Progenitor cell of endocrine pancreas (in vitro differentiated cells): ENCODE results near the gene KRT14. TPM values are rescaled to one million over a fixed set of nuclear protein-coding genes. Genes with fewer than 3 reads are reported as not detected.

Experiments
- DNase-seq: peaks from one replicate; pipeline ENCODE4 v3.0.0; 2021; ENCODE audit warnings: low spot score; ENCODE audit not compliant: unreplicated experiment
- H3K27ac Mint-ChIP-seq: 2 replicates; pipeline ENCODE4 v1.8.0; 2021; ENCODE audit warnings: mild to moderate bottlenecking, moderate library complexity, mixed read lengths
- H3K27me3 Mint-ChIP-seq: 2 replicates; pipeline ENCODE4 v1.8.0; 2021; ENCODE audit warnings: mixed read lengths
- H3K36me3 Mint-ChIP-seq: 2 replicates; pipeline ENCODE4 v1.8.0; 2022; ENCODE audit warnings: mixed read lengths; ENCODE audit not compliant: insufficient read depth
- H3K4me1 Mint-ChIP-seq: 2 replicates; pipeline ENCODE4 v1.8.0; 2021; ENCODE audit warnings: low read depth, mixed read lengths
- H3K4me3 Mint-ChIP-seq: 2 replicates; pipeline ENCODE4 v1.8.0; 2021; ENCODE audit warnings: low read depth, mild to moderate bottlenecking, moderate library complexity, mixed read lengths
- H3K9me3 Mint-ChIP-seq: 2 replicates; pipeline ENCODE4 v1.8.0; 2021; ENCODE audit warnings: low read depth, mixed read lengths
- total RNA-seq: library from RNA; stranded (reverse); gene quantifications from 2 replicates; pipeline ENCODE4 v1.2.1, GENCODE V29; 2021
- TF ChIP-seq, protein P1 (sequence below): fragments of 200-600 bp; sonication (generic); IDR thresholded peaks from one replicate; pipeline ENCODE4 v1.5.0; 2021; ENCODE audit warnings: antibody characterized with exemption, mild to moderate bottlenecking; ENCODE audit not compliant: unreplicated experiment

KRT14 gene
- total RNA-seq, 1 donor from 2014 or later: not detected

DNA sequence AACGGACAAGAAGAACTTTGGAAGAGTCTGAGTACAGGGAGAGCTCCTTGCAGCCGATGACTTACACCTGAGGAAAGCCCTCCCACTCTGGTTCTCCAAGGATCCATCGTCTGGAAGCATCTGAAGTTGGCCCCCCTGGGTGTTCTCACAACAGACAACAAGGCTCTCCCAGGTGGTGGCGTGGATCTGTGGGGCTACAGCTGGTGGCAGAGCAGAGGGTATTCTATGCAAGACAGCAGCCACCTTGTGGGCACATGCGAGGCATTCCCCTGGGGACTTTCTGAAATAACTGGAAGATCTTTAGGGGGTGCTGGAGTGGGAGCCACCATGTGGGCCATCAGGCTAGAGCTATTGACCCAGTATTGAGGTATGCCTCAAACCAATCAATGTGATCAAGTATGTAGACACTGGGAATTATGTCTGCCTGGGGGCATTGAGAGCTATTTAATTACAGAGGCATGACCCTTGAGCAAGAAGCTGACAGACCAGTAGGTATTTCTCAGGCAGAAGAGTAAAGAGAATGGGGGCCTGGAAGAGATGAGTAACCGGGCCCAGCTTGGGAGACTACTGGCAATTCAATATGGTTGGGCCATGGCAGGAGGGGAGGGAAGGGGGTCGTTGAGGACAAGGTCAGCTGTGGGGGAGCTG lies 51.7 kb downstream of the KRT14 start:
- Mint-ChIP-seq H3K4me1 (peaks cover 43% of the 10 kb centered on the region), H3K27ac (peak overlapping the region; percentile 16)
- TF ChIP-seq, protein P1, sequence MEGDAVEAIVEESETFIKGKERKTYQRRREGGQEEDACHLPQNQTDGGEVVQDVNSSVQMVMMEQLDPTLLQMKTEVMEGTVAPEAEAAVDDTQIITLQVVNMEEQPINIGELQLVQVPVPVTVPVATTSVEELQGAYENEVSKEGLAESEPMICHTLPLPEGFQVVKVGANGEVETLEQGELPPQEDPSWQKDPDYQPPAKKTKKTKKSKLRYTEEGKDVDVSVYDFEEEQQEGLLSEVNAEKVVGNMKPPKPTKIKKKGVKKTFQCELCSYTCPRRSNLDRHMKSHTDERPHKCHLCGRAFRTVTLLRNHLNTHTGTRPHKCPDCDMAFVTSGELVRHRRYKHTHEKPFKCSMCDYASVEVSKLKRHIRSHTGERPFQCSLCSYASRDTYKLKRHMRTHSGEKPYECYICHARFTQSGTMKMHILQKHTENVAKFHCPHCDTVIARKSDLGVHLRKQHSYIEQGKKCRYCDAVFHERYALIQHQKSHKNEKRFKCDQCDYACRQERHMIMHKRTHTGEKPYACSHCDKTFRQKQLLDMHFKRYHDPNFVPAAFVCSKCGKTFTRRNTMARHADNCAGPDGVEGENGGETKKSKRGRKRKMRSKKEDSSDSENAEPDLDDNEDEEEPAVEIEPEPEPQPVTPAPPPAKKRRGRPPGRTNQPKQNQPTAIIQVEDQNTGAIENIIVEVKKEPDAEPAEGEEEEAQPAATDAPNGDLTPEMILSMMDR: no peak

DNA sequence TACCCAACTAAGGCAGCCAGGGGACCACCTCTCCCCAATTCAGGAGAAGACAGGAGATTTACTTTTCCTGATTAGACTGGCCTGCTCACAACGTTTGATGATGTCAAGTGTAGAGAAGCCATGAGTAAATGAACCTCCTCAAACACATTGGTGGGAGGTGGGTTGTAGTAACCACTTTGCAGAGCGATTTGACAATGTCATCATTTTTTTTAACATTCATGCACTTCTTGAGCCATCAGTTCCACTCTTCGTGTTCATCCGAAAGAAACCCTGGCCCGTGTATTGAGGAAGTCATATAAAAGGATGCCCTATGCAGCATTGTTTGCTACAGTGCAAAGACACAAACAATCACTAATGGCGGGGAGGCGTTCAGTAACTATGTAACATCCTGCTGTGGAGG lies 53.1 kb downstream of the KRT14 start:
- DNase-seq: no peak
- no peaks in the 10 kb centered on the region for H3K9me3 Mint-ChIP-seq
- H3K27ac Mint-ChIP-seq: no peak overlapping the region
- H3K27me3 Mint-ChIP-seq: no peaks in the 10 kb centered on the region
- no peaks in the 10 kb centered on the region for H3K36me3 Mint-ChIP-seq
- peaks cover 52% of the 10 kb centered on the region for H3K4me1 Mint-ChIP-seq
- no peak overlapping the region for H3K4me3 Mint-ChIP-seq
- TF ChIP-seq, protein P1: no peak

More for the DNA sequence above, 51.7 kb downstream of the KRT14 start:
- no peak for DNase-seq
- no peaks in the 10 kb centered on the region for H3K27me3 Mint-ChIP-seq
- no peaks in the 10 kb centered on the region for H3K36me3 Mint-ChIP-seq
- H3K9me3 Mint-ChIP-seq: no peaks in the 10 kb centered on the region
- H3K4me3 Mint-ChIP-seq: no peak overlapping the region

DNA sequence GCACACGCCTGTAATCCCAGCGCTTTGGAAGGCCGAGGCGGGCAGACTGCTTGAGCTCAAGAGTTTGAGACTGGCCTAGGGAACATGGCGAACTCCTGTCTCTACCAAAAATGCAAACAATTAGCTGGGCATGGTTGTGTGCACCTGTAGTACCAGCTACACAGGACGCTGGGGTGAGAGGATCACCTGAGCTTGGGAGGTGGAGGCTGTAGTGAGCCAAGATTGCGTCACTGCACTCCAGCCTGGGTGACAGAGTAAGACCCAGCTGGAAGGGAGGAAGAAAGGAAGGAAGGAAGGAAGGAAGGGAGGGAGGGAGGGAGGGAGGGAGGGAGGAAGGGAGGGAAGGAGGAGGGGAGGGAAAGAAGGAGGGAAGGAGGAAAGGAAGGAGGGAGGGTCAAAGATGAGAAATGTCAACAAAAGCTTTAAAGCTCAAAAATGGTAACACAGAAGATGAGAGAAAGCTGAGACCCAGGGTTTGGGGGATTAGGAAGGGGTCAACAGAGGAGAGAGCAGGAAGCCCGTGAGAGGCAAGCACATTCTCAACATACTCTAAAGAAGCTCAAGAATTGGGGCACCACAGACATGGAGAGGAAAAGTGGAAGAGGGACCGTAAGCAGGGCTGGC lies 53.6 kb downstream of the KRT14 start:
- no peaks in the 10 kb centered on the region for H3K36me3 Mint-ChIP-seq
- H3K27me3 Mint-ChIP-seq: no peaks in the 10 kb centered on the region
- TF ChIP-seq, protein P1: no peak

More for the DNA sequence above, 53.6 kb downstream of the KRT14 start:
- no peak for DNase-seq
- H3K9me3 Mint-ChIP-seq: no peaks in the 10 kb centered on the region
- no peak overlapping the region for H3K27ac Mint-ChIP-seq
- no peak overlapping the region for H3K4me3 Mint-ChIP-seq
- H3K4me1 Mint-ChIP-seq: peaks cover 53% of the 10 kb centered on the region

Other genes starting within 250 kb of the KRT14 start
- gene KRT33A, start 236.1 kb downstream of the KRT14 start, total RNA-seq: not detected in 2 replicates
- not detected in 2 replicates for gene KRT33B, start 217.1 kb downstream of the KRT14 start, total RNA-seq
- gene KRT34, start 204.6 kb downstream of the KRT14 start, total RNA-seq: not detected in 2 replicates
- gene KRT31, start 189.3 kb downstream of the KRT14 start, total RNA-seq: not detected in 2 replicates
- not detected in 2 replicates for gene KRT37, start 162.3 kb downstream of the KRT14 start, total RNA-seq
- gene KRT38, start 145.9 kb downstream of the KRT14 start, total RNA-seq: not detected in 2 replicates
- gene KRT32, start 119.5 kb downstream of the KRT14 start, total RNA-seq: not detected in 2 replicates
- gene KRT35, start 105.7 kb downstream of the KRT14 start, total RNA-seq: not detected in 2 replicates
- not detected in 2 replicates for gene KRT36, start 97.0 kb downstream of the KRT14 start, total RNA-seq
- gene KRT13, start 81.3 kb downstream of the KRT14 start, total RNA-seq: not detected in 2 replicates
- gene KRT15, start 68.0 kb downstream of the KRT14 start, total RNA-seq: 2.9 TPM in 2 replicates
- gene KRT19, start 58.6 kb downstream of the KRT14 start, total RNA-seq: 398 and 429 TPM in 2 replicates
- gene KRT9, start 14.8 kb downstream of the KRT14 start, total RNA-seq: not detected in 2 replicates
- not detected in 2 replicates for gene KRT16, start 25.9 kb upstream of the KRT14 start, total RNA-seq
- 0.22 and 0.46 TPM in 2 replicates for gene KRT17, start 37.7 kb upstream of the KRT14 start, total RNA-seq
- gene EIF1, start 102.0 kb upstream of the KRT14 start, total RNA-seq: 622 and 652 TPM in 2 replicates
- 28.1 and 32.0 TPM in 2 replicates for gene GAST, start 125.4 kb upstream of the KRT14 start, total RNA-seq
- 13.7 and 14.9 TPM in 2 replicates for gene HAP1, start 147.7 kb upstream of the KRT14 start, total RNA-seq
- 195 and 199 TPM in 2 replicates for gene JUP, start 199.8 kb upstream of the KRT14 start, total RNA-seq
- 30.4 and 31.7 TPM in 2 replicates for gene P3H4, start 225.1 kb upstream of the KRT14 start, total RNA-seq
- 154 and 155 TPM in 2 replicates for gene FKBP10, start 226.1 kb upstream of the KRT14 start, total RNA-seq
- gene NT5C3B, start 249.3 kb upstream of the KRT14 start, total RNA-seq: 105 and 115 TPM in 2 replicates